SK-N-SH (cell line): ENCODE results near the gene EFCAB14.

Experiments used
- CHD2 ChIP-seq: fragments of 150-350 bp; IDR thresholded peaks from 2 replicates; pipeline ENCODE4 v1.6.1; 2018; ENCODE audit warnings: low read length; ENCODE audit not compliant: partially characterized antibody
- ELF1 ChIP-seq: IDR thresholded peaks from 2 replicates; pipeline ENCODE4 v1.4.0; 2012
- EP300 ChIP-seq, 2 experiments: IDR thresholded peaks; 2 replicates each; pipeline versions ENCODE4 v1.4.0 to v1.6.1; 2012; ENCODE audit warnings: borderline replicate concordance in 1 of 2, low read depth in 1 of 2, low read length in 1 of 2
- FOSL2 ChIP-seq: IDR thresholded peaks from 2 replicates; pipeline ENCODE4 v1.4.0; 2012; ENCODE audit warnings: low read depth, mild to moderate bottlenecking, moderate library complexity, borderline replicate concordance
- MXI1 ChIP-seq: IDR thresholded peaks from 2 replicates; pipeline ENCODE4 v1.6.1; 2012; ENCODE audit warnings: mild to moderate bottlenecking, low read depth, low read length, improper control_type of control experiment
- PBX3 ChIP-seq: IDR thresholded peaks from 2 replicates; pipeline ENCODE4; 2012
- POLR2AphosphoS5 ChIP-seq: IDR thresholded peaks from 2 replicates; pipeline ENCODE4 v1.6.1; 2012; ENCODE audit warnings: low read depth, low read length
- RFX5 ChIP-seq: IDR thresholded peaks from 2 replicates; pipeline ENCODE4 v1.6.1; 2012; ENCODE audit warnings: mild to moderate bottlenecking, improper control_type of control experiment, low read length
- TAF1 ChIP-seq: IDR thresholded peaks from 2 replicates; pipeline ENCODE4 v1.6.1; 2012; ENCODE audit warnings: low read depth, mild to moderate bottlenecking, low read length, moderate library complexity, borderline replicate concordance
- TEAD4 ChIP-seq: IDR thresholded peaks from 2 replicates; pipeline ENCODE4 v1.4.0; 2012; ENCODE audit warnings: mild to moderate bottlenecking, borderline replicate concordance; ENCODE audit not compliant: insufficient read depth
- YY1 ChIP-seq: IDR thresholded peaks from 2 replicates; pipeline ENCODE4 v1.4.0; 2012; ENCODE audit warnings: low read depth, mild to moderate bottlenecking
- TF ChIP-seq, protein P1 (sequence below): fragments of 200-600 bp; sonication (generic); IDR thresholded peaks from 2 replicates; pipeline ENCODE4 v1.6.1; 2017; ENCODE audit warnings: antibody characterized with exemption, mild to moderate bottlenecking, moderate library complexity
- TF ChIP-seq, protein P2 (sequence below): fragments of 150-350 bp; IDR thresholded peaks from 2 replicates; pipeline ENCODE4 v1.6.1; 2016; ENCODE audit warnings: mild to moderate bottlenecking, low read depth, low read length
- TF ChIP-seq, protein P3 (sequence below): IDR thresholded peaks from 2 replicates; pipeline ENCODE4 v1.4.0; 2012; ENCODE audit warnings: low read depth

- TF ChIP-seq RFX5, result no peak
- no peak for TF ChIP-seq CHD2
- TF ChIP-seq ELF1, result no peak
- TF ChIP-seq, protein P1, sequence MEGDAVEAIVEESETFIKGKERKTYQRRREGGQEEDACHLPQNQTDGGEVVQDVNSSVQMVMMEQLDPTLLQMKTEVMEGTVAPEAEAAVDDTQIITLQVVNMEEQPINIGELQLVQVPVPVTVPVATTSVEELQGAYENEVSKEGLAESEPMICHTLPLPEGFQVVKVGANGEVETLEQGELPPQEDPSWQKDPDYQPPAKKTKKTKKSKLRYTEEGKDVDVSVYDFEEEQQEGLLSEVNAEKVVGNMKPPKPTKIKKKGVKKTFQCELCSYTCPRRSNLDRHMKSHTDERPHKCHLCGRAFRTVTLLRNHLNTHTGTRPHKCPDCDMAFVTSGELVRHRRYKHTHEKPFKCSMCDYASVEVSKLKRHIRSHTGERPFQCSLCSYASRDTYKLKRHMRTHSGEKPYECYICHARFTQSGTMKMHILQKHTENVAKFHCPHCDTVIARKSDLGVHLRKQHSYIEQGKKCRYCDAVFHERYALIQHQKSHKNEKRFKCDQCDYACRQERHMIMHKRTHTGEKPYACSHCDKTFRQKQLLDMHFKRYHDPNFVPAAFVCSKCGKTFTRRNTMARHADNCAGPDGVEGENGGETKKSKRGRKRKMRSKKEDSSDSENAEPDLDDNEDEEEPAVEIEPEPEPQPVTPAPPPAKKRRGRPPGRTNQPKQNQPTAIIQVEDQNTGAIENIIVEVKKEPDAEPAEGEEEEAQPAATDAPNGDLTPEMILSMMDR, result no peak
- no peak for TF ChIP-seq PBX3
- TF ChIP-seq MXI1, result no peak
- TF ChIP-seq TEAD4, result no peak
- TF ChIP-seq TAF1, result no peak
- TF ChIP-seq, protein P2, sequence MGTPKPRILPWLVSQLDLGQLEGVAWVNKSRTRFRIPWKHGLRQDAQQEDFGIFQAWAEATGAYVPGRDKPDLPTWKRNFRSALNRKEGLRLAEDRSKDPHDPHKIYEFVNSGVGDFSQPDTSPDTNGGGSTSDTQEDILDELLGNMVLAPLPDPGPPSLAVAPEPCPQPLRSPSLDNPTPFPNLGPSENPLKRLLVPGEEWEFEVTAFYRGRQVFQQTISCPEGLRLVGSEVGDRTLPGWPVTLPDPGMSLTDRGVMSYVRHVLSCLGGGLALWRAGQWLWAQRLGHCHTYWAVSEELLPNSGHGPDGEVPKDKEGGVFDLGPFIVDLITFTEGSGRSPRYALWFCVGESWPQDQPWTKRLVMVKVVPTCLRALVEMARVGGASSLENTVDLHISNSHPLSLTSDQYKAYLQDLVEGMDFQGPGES, result no peak
- TF ChIP-seq FOSL2, result no peak
- no peak for TF ChIP-seq EP300 (IDR thresholded peaks at IDR 0.05; ENCODE audit: borderline replicate concordance in 1 of 2, low read depth in 1 of 2, low read length in 1 of 2)
- TF ChIP-seq POLR2AphosphoS5, result no peak
- no peak for TF ChIP-seq YY1
- TF ChIP-seq, protein P3, sequence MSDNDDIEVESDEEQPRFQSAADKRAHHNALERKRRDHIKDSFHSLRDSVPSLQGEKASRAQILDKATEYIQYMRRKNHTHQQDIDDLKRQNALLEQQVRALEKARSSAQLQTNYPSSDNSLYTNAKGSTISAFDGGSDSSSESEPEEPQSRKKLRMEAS, result no peak
These were observed 29.0 kb downstream of the EFCAB14 start for GRCh38 chr1:46689897-46690296.
